Astrocyte (in vitro differentiated cells and primary cell): ENCODE data around the gene RSPH1. TPM values are rescaled to one million over a fixed set of nuclear protein-coding genes. Genes with fewer than 3 reads are reported as not detected.

Source experiments
- DNase-seq: peaks from one replicate; pipeline ENCODE4 v3.0.0-alpha.2; 2010; ENCODE audit warnings: low read depth
- FAIRE-seq: peaks from 2 replicates; lab custom pipeline; 2011; peaks lifted over from hg19 to GRCh38; lab: Jason Lieb, UNC
- H2AFZ ChIP-seq: 2 replicates; pipeline ENCODE4 v1.6.0; 2012; ENCODE audit warnings: low read depth, low read length, inconsistent platforms
- H3K27ac ChIP-seq: 2 replicates; pipeline ENCODE4 v1.5.1; 2011; ENCODE audit warnings: low read depth, low read length, inconsistent platforms
- H3K27me3 ChIP-seq: 2 replicates; pipeline ENCODE4 v1.6.0; 2011; ENCODE audit warnings: low read length, inconsistent platforms; ENCODE audit not compliant: insufficient read depth
- H3K36me3 ChIP-seq: 2 replicates; pipeline ENCODE4 v1.5.1; 2011; ENCODE audit warnings: low read length, inconsistent platforms; ENCODE audit not compliant: insufficient read depth
- H3K4me1 ChIP-seq: 2 replicates; pipeline ENCODE4 v1.5.1; 2011; ENCODE audit warnings: low read length, inconsistent platforms; ENCODE audit not compliant: insufficient read depth
- H3K4me2 ChIP-seq: 2 replicates; pipeline ENCODE4 v1.6.0; 2012; ENCODE audit warnings: low read length, inconsistent platforms
- H3K4me3 ChIP-seq: 2 replicates; pipeline ENCODE4 v1.5.1; 2011; ENCODE audit warnings: low read depth, mild to moderate bottlenecking, low read length, inconsistent platforms; ENCODE audit not compliant: insufficient read depth
- H3K79me2 ChIP-seq: 2 replicates; pipeline ENCODE4 v1.6.0; 2012; ENCODE audit warnings: mild to moderate bottlenecking, low read length, inconsistent platforms; ENCODE audit not compliant: insufficient read depth
- H3K9ac ChIP-seq: 2 replicates; pipeline ENCODE4 v1.6.0; 2012; ENCODE audit warnings: mild to moderate bottlenecking, low read length, inconsistent platforms
- H3K9me3 ChIP-seq: 2 replicates; pipeline ENCODE4 v1.5.1; 2012; ENCODE audit warnings: low read depth, mild to moderate bottlenecking, low read length, inconsistent platforms; ENCODE audit not compliant: insufficient read depth
- H4K20me1 ChIP-seq: 2 replicates; pipeline ENCODE4 v1.6.0; 2012; ENCODE audit warnings: low read length, inconsistent platforms; ENCODE audit not compliant: insufficient read depth
- H3K27ac Mint-ChIP-seq: one replicate; pipeline ENCODE4 v1.8.0; 2021; ENCODE audit warnings: mild to moderate bottlenecking, mixed read lengths; ENCODE audit not compliant: unreplicated experiment
- H3K27me3 Mint-ChIP-seq: one replicate; pipeline ENCODE4 v1.8.0; 2021; ENCODE audit warnings: low read depth, mixed read lengths; ENCODE audit not compliant: unreplicated experiment
- H3K36me3 Mint-ChIP-seq: one replicate; pipeline ENCODE4 v1.8.0; 2021; ENCODE audit warnings: low read depth, mixed read lengths; ENCODE audit not compliant: unreplicated experiment
- H3K4me1 Mint-ChIP-seq: one replicate; pipeline ENCODE4 v1.8.0; 2021; ENCODE audit warnings: low read depth, mixed read lengths; ENCODE audit not compliant: unreplicated experiment
- H3K4me3 Mint-ChIP-seq: one replicate; pipeline ENCODE4 v1.8.0; 2021; ENCODE audit warnings: mild to moderate bottlenecking, moderate library complexity, mixed read lengths; ENCODE audit not compliant: unreplicated experiment
- H3K9me3 Mint-ChIP-seq: one replicate; pipeline ENCODE4 v1.8.0; 2021; ENCODE audit warnings: mild to moderate bottlenecking, mixed read lengths; ENCODE audit not compliant: unreplicated experiment
- EZH2 ChIP-seq: IDR thresholded peaks from 2 replicates; pipeline ENCODE4 v1.6.1; 2012; ENCODE audit warnings: mild to moderate bottlenecking, low read length, inconsistent platforms; ENCODE audit not compliant: insufficient read depth
- total RNA-seq: library from RNA; stranded (reverse); gene quantifications from 2 replicates; pipeline ENCODE4 v1.2.1, GENCODE V29; 2021
- TF ChIP-seq, protein P1 (sequence below): IDR thresholded peaks from 2 replicates; pipeline ENCODE4 v1.5.1; 2011; ENCODE audit warnings: low read depth, mild to moderate bottlenecking, inconsistent platforms, low read length, moderate library complexity; ENCODE audit not compliant: insufficient read depth

RSPH1 gene
- total RNA-seq, 1 donor from 2014 or later, result 0.43 TPM

- H3K4me1 Mint-ChIP-seq, result peaks cover 12% of the 10 kb centered on the region
These were observed 30.8 kb downstream of the RSPH1 start for GRCh38 chr21:42465008-42465802.

GRCh38 chr21:42463861-42464515, 32.0 kb downstream of the RSPH1 start:
- no peak for FAIRE-seq
- peaks cover 2% of the 10 kb centered on the region for H3K27me3 ChIP-seq
- H3K4me1 ChIP-seq, result no peaks in the 10 kb centered on the region
- TF ChIP-seq, protein P1, sequence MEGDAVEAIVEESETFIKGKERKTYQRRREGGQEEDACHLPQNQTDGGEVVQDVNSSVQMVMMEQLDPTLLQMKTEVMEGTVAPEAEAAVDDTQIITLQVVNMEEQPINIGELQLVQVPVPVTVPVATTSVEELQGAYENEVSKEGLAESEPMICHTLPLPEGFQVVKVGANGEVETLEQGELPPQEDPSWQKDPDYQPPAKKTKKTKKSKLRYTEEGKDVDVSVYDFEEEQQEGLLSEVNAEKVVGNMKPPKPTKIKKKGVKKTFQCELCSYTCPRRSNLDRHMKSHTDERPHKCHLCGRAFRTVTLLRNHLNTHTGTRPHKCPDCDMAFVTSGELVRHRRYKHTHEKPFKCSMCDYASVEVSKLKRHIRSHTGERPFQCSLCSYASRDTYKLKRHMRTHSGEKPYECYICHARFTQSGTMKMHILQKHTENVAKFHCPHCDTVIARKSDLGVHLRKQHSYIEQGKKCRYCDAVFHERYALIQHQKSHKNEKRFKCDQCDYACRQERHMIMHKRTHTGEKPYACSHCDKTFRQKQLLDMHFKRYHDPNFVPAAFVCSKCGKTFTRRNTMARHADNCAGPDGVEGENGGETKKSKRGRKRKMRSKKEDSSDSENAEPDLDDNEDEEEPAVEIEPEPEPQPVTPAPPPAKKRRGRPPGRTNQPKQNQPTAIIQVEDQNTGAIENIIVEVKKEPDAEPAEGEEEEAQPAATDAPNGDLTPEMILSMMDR, result no peak
- TF ChIP-seq EZH2, result no peak
- no peak overlapping the region for H3K4me3 Mint-ChIP-seq
- no peaks in the 10 kb centered on the region for H3K79me2 ChIP-seq
- H3K36me3 Mint-ChIP-seq, result no peaks in the 10 kb centered on the region
- no peak overlapping the region for H3K4me3 ChIP-seq
- H3K4me2 ChIP-seq, result no peak overlapping the region
- no peak overlapping the region for H3K9ac ChIP-seq
- H2AFZ ChIP-seq, result no peak overlapping the region
- no peaks in the 10 kb centered on the region for H3K36me3 ChIP-seq
- H3K4me1 Mint-ChIP-seq, result peaks cover 12% of the 10 kb centered on the region
- H3K9me3 ChIP-seq, result no peaks in the 10 kb centered on the region
- peak overlapping the region; percentile 38 for H3K27ac Mint-ChIP-seq
- DNase-seq, result peak; percentile 63
- peaks cover 9% of the 10 kb centered on the region for H3K27me3 Mint-ChIP-seq
- H4K20me1 ChIP-seq, result no peaks in the 10 kb centered on the region
- no peak overlapping the region for H3K27ac ChIP-seq
- H3K9me3 Mint-ChIP-seq, result no peaks in the 10 kb centered on the region

More at GRCh38 chr21:42465008-42465802, 30.8 kb downstream of the RSPH1 start:
- Histone ChIP-seq H3K9me3 (no peaks in the 10 kb centered on the region), H3K36me3 (no peaks in the 10 kb centered on the region), H3K4me2 (peak overlapping the region; percentile 41), H2AFZ (no peak overlapping the region), H3K27ac (no peak overlapping the region), H3K27me3 (peaks cover 2% of the 10 kb centered on the region), H3K4me1 (no peaks in the 10 kb centered on the region), H3K79me2 (no peaks in the 10 kb centered on the region), H3K4me3 (no peak overlapping the region), H4K20me1 (no peaks in the 10 kb centered on the region), H3K9ac (no peak overlapping the region)
- FAIRE-seq (no peak), DNase-seq (no peak)
- Mint-ChIP-seq H3K27me3 (peaks cover 9% of the 10 kb centered on the region), H3K4me3 (no peak overlapping the region), H3K36me3 (no peaks in the 10 kb centered on the region), H3K27ac (peak overlapping the region; percentile 43), H3K9me3 (no peaks in the 10 kb centered on the region)
- TF ChIP-seq, protein P1, result no peak
- no peak for TF ChIP-seq EZH2
